ENCODE results near the gene IL25.

Gene IL25

GRCh38 chr14:23376482-23377197 lies 4.0 kb downstream of the IL25 start, which contains the start of gene CMTM5:
CMTM5 (plus strand) TSS chr14:23377046; CDS start chr14:23377252, 206 bp downstream.
- no peak for ATAC-seq
- TF ChIP-seq ZFP3 (CRISPR knock-in tag; IDR thresholded peaks at IDR 0.05) (no peak), BACH2 (CRISPR knock-in tag; IDR thresholded peaks at IDR 0.05; ENCODE audit: borderline replicate concordance) (no peak), PPARA (CRISPR knock-in tag; IDR thresholded peaks at IDR 0.05; ENCODE audit: borderline replicate concordance) (no peak), CSDC2 (CRISPR knock-in tag; IDR thresholded peaks at IDR 0.05) (no peak), TCF4 (CRISPR knock-in tag; IDR thresholded peaks at IDR 0.05; ENCODE audit: borderline replicate concordance) (no peak), ARNTL (CRISPR knock-in tag; IDR thresholded peaks at IDR 0.05; ENCODE audit: borderline replicate concordance, low read depth) (no peak), ZC3H10 (CRISPR knock-in tag; IDR thresholded peaks at IDR 0.05) (no peak), OSR1 (CRISPR knock-in tag; IDR thresholded peaks at IDR 0.05) (no peak)

- TF ChIP-seq TCF4 (CRISPR knock-in tag; IDR thresholded peaks at IDR 0.05; ENCODE audit: borderline replicate concordance) (no peak), TOX (CRISPR knock-in tag; IDR thresholded peaks at IDR 0.05; ENCODE audit: borderline replicate concordance) (no peak), ZFP30 (CRISPR knock-in tag; IDR thresholded peaks at IDR 0.05) (no peak), OSR1 (CRISPR knock-in tag; IDR thresholded peaks at IDR 0.05) (no peak), GLIS3 (CRISPR knock-in tag; IDR thresholded peaks at IDR 0.05) (no peak), ZNF8 (CRISPR knock-in tag; IDR thresholded peaks at IDR 0.05) (no peak), SNAI2 (CRISPR knock-in tag; IDR thresholded peaks at IDR 0.05) (no peak)
- ATAC-seq = no peak
These were observed 4.6 kb downstream of the IL25 start for GRCh38 chr14:23377198-23377550.

DNA sequence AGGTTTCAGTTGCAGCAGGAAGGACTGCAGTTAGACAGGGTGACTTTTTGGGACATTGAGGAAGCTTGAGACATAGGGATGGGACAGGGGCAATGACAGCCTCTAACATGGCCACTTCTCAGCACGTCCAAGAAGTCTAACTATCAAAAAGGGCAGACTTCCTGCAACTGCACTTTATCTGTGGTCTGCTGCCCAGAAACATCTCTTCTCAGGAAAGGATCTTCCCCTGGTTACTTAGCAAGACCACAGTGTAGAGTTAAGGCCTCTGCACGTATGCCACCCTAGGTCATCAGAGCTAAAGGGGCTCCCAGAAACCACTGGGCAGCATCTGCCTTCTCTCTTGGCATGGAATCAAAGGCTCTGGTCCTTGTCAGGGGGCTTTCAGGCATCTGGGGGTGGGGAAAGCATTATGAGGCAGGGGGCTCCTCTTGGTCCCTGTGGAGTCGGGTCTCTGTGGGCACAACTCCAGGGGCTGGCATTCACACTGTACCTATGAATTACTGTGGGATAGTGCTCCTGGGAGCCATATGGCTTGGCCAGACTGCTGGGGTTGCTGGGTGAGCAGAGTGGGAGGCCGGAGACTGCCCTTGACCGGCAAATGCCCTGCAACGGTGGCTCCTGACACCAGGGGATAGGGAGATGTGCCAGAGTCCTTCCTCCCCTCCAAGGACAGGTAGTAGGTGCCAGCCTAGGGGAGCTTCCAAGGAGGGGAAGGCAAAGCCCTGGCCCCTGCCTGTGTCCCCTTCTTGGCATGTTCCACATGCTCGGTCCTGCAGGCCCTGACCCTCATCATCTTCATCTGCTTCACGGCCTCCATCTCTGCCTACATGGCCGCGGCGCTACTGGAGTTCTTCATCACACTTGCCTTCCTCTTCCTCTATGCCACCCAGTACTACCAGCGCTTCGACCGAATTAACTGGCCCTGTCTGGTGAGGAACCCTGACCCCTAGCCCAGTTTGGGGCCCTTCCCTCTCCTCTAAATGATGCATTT lies 5.3 kb downstream of the IL25 start:
- no peak for ATAC-seq

More for the DNA sequence above, 5.3 kb downstream of the IL25 start:
- no peak for TF ChIP-seq ZC3H10 (CRISPR knock-in tag; IDR thresholded peaks at IDR 0.05)
- TF ChIP-seq CSRNP3 (CRISPR knock-in tag; IDR thresholded peaks at IDR 0.05) = no peak
- no peak for TF ChIP-seq ARNTL (CRISPR knock-in tag; IDR thresholded peaks at IDR 0.05; ENCODE audit: borderline replicate concordance, low read depth)
- no peak for TF ChIP-seq SNAI2 (CRISPR knock-in tag; IDR thresholded peaks at IDR 0.05)
- no peak for TF ChIP-seq CREB5 (CRISPR knock-in tag; IDR thresholded peaks at IDR 0.05; ENCODE audit: low read depth)
- no peak for TF ChIP-seq TSHZ2 (CRISPR knock-in tag; IDR thresholded peaks at IDR 0.05)
- no peak for TF ChIP-seq ZNF8 (CRISPR knock-in tag; IDR thresholded peaks at IDR 0.05)
- TF ChIP-seq POU6F1 (CRISPR knock-in tag; IDR thresholded peaks at IDR 0.05; ENCODE audit: borderline replicate concordance, low read depth) = no peak
- TF ChIP-seq ZNF565 (CRISPR knock-in tag; conservative IDR thresholded peaks at IDR 0.05; ENCODE audit: low read depth) = no peak
- TF ChIP-seq, protein P1, sequence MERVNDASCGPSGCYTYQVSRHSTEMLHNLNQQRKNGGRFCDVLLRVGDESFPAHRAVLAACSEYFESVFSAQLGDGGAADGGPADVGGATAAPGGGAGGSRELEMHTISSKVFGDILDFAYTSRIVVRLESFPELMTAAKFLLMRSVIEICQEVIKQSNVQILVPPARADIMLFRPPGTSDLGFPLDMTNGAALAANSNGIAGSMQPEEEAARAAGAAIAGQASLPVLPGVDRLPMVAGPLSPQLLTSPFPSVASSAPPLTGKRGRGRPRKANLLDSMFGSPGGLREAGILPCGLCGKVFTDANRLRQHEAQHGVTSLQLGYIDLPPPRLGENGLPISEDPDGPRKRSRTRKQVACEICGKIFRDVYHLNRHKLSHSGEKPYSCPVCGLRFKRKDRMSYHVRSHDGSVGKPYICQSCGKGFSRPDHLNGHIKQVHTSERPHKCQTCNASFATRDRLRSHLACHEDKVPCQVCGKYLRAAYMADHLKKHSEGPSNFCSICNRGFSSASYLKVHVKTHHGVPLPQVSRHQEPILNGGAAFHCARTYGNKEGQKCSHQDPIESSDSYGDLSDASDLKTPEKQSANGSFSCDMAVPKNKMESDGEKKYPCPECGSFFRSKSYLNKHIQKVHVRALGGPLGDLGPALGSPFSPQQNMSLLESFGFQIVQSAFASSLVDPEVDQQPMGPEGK (CRISPR knock-in tag; IDR thresholded peaks at IDR 0.05; ENCODE audit: borderline replicate concordance) = no peak
- no peak for TF ChIP-seq CSDC2 (CRISPR knock-in tag; IDR thresholded peaks at IDR 0.05)
- no peak for TF ChIP-seq TOX (CRISPR knock-in tag; IDR thresholded peaks at IDR 0.05; ENCODE audit: borderline replicate concordance)
- no peak for TF ChIP-seq RARB (CRISPR knock-in tag; IDR thresholded peaks at IDR 0.05)
- no peak for TF ChIP-seq ZNF70 (CRISPR knock-in tag; IDR thresholded peaks at IDR 0.05)
- no peak for TF ChIP-seq ISL1 (CRISPR knock-in tag; IDR thresholded peaks at IDR 0.05)
- no peak for TF ChIP-seq PPARA (CRISPR knock-in tag; IDR thresholded peaks at IDR 0.05; ENCODE audit: borderline replicate concordance)
- no peak for TF ChIP-seq ESRRG (CRISPR knock-in tag; IDR thresholded peaks at IDR 0.05)
- no peak for TF ChIP-seq ZFP30 (CRISPR knock-in tag; IDR thresholded peaks at IDR 0.05)
